ENCODE measurements around the gene SLC12A1. TPM values are rescaled to one million over a fixed set of nuclear protein-coding genes. Genes with fewer than 3 reads are reported as not detected.
A peak's percentile ranks its signal among the peaks of the same experiment; 100 is the strongest.

SLC12A1 gene
- total and polyA plus RNA-seq, 12 donors = under 0.01 to 0.32 (median 0.07) TPM; not detected in 6

DNA sequence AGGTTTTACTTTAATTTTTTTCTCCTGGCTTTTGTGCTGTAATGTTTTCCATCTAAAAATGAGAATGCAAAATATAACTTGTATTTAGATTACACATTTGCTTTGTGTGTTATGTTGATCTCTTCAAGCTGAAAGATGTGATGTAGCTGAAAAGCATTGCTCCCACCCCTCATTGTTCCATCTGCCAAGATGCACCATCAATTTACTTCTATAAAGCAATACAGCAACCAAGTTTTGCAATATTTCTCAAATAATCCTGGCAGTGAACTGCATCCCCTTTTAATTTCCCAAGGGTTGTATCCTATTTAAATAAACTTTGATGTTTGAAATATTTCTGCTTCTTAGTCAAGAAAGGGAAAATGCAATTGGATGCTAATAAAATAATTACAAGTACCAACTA lies 72.6 kb downstream of the SLC12A1 start:
- no peaks in the 10 kb centered on the region for H3K9me3 ChIP-seq (replicated peaks in 1 of 3)
- no peak for DNase-seq
- no peaks in the 10 kb centered on the region for H3K27me3 ChIP-seq
- H3K4me1 ChIP-seq (replicated peaks in 1 of 2) = peaks cover 0 to 2% of the 10 kb centered on the region in 2 donors
- H3K4me3 ChIP-seq = no peak overlapping the region
- H3K27ac ChIP-seq = no peak overlapping the region
- intact Hi-C loops (cut with DNase I) = no loop called here
- no peaks in the 10 kb centered on the region for H3K36me3 ChIP-seq (replicated peaks in 1 of 2)
- TF ChIP-seq, protein P1, sequence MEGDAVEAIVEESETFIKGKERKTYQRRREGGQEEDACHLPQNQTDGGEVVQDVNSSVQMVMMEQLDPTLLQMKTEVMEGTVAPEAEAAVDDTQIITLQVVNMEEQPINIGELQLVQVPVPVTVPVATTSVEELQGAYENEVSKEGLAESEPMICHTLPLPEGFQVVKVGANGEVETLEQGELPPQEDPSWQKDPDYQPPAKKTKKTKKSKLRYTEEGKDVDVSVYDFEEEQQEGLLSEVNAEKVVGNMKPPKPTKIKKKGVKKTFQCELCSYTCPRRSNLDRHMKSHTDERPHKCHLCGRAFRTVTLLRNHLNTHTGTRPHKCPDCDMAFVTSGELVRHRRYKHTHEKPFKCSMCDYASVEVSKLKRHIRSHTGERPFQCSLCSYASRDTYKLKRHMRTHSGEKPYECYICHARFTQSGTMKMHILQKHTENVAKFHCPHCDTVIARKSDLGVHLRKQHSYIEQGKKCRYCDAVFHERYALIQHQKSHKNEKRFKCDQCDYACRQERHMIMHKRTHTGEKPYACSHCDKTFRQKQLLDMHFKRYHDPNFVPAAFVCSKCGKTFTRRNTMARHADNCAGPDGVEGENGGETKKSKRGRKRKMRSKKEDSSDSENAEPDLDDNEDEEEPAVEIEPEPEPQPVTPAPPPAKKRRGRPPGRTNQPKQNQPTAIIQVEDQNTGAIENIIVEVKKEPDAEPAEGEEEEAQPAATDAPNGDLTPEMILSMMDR (IDR thresholded peaks at IDR 0.05) = no peak
- no peak for TF ChIP-seq POLR2A (IDR thresholded peaks at IDR 0.05)

DNA sequence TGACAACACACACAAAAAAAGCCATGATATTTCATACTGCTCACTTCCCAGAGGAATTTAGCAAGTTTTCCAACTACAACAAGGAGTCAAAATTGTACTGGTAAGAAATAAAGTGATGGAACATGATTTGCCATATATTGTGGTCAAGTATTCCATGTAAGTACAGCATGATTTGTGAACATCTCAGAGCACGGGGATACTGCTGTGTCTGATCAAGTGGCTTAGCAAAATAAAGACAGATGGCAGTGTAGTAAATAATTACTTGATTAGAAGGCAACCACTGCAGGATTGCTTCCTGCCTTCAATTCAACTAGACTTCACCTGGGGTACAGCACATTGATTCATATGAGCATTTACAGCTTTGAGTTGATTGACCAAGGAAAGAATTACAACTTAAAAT lies 73.5 kb downstream of the SLC12A1 start:
- Histone ChIP-seq H3K27me3 (no peaks in the 10 kb centered on the region), H3K4me3 (no peak overlapping the region), H3K4me1 (replicated peaks in 1 of 2) (peaks cover 0 to 8% of the 10 kb centered on the region in 2 donors), H3K27ac (no peak overlapping the region), H3K9me3 (replicated peaks in 1 of 3) (no peaks in the 10 kb centered on the region), H3K36me3 (replicated peaks in 1 of 2) (no peaks in the 10 kb centered on the region)
- 67 to 87% (median 76%) methylated on average over 1 of the region's 1 CpG for WGBS, 4 donors
- no peak for DNase-seq
- intact Hi-C loops (cut with DNase I) = loop anchor here in 1 of 2 donors (10.0 kb wide), 1 partner anchor 1085 kb away; no protein-coding TSS in a partner anchor
- TF ChIP-seq POLR2A (IDR thresholded peaks at IDR 0.05) = no peak
- TF ChIP-seq, protein P1 (IDR thresholded peaks at IDR 0.05) = no peak

DNA sequence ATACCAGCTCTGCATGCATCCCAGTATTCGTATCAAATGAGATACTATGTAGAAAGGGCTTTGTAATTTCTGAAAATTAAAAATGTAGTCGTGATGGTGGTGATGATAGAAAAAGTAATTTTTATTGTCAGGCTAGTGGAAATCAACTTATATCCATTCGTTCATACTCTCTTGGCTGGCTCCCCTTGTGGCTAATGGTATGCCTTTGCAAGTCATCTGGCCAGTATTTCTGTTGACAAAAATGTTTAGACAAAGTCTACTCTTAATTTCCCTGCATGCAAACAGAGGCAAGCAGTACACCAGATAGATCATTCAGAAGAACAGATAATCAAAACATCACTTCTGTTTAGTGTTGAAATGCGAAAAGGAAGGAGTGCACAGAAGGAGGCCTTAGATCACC lies 75.6 kb downstream of the SLC12A1 start:
- Histone ChIP-seq H3K27ac (no peak overlapping the region), H3K36me3 (replicated peaks in 1 of 2) (no peaks in the 10 kb centered on the region), H3K9me3 (replicated peaks in 1 of 3) (no peaks in the 10 kb centered on the region), H3K4me3 (no peak overlapping the region), H3K27me3 (no peaks in the 10 kb centered on the region), H3K4me1 (replicated peaks in 1 of 2) (peaks cover 0 to 16% of the 10 kb centered on the region in 2 donors)
- intact Hi-C loops (cut with DNase I) = loop anchor here in 1 of 2 donors (10.0 kb wide), 1 partner anchor 1087 kb away; no protein-coding TSS in a partner anchor
- TF ChIP-seq, protein P1 (IDR thresholded peaks at IDR 0.05) = no peak
- no peak for TF ChIP-seq POLR2A (IDR thresholded peaks at IDR 0.05)
- no peak for DNase-seq
- 85 to 89% (median 87%) methylated on average over 4 of the region's 4 CpGs for WGBS, 4 donors

DNA sequence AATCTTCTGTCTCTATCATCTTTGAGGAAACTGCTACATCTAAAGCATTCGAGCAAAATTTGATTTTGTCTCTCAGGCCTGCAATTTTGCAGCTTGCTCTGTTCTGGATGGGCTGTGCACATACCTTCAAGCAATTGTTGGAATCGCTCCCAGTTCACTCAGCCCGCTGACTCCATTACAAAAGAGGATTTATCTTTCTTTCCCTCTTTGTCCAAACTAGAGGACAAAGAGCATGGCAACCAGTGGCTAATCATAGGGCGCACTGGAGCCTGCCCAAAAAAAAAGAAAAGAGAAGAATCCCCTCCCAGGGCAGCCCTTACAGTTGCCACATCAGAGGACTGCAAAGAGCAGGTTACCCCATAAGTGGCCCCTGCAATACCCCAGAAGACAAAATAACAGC lies 76.1 kb downstream of the SLC12A1 start:
- peak in 2 of 7 donors; percentile 11 to 22 for DNase-seq
- H3K27ac ChIP-seq = no peak overlapping the region
- H3K36me3 ChIP-seq (replicated peaks in 1 of 2) = no peaks in the 10 kb centered on the region
- no peaks in the 10 kb centered on the region for H3K9me3 ChIP-seq (replicated peaks in 1 of 3)
- WGBS, 4 donors = 62 to 75% (median 73%) methylated on average over 4 of the region's 4 CpGs
- intact Hi-C loops (cut with DNase I) = loop anchor here in 1 of 2 donors (10.0 kb wide), 1 partner anchor 1087 kb away; no protein-coding TSS in a partner anchor
- H3K4me1 ChIP-seq (replicated peaks in 1 of 2) = peaks cover 0 to 16% of the 10 kb centered on the region in 2 donors
- TF ChIP-seq POLR2A (IDR thresholded peaks at IDR 0.05) = no peak
- TF ChIP-seq, protein P1 (IDR thresholded peaks at IDR 0.05) = no peak
- H3K27me3 ChIP-seq = no peaks in the 10 kb centered on the region
- H3K4me3 ChIP-seq = no peak overlapping the region

Data from adrenal gland (tissue), 12 donors.